Upper lobe of left lung (tissue), 6 donors: Measurements from ENCODE around the gene PBX2. TPM values are rescaled to one million over a fixed set of nuclear protein-coding genes. Genes with fewer than 3 reads are reported as not detected.

Experiments
- ATAC-seq, 2 donors: fragments of 200-7000 bp; cut with Tn5 transposase; one replicate each; pipeline ENCODE4 v1.9.1; 2022; ENCODE audit warnings: mild to moderate bottlenecking in 2 of 2, moderate library complexity in 2 of 2; ENCODE audit not compliant: low FRiP score in 2 of 2
- DNase-seq, 2 donors: peaks; one replicate each; pipeline ENCODE4 v3.0.0-alpha.2; 2019 to 2020
- H3K27ac ChIP-seq, 4 donors: fragments of 200-600 bp; sonication (generic); one replicate each; pipeline ENCODE4 v1.5.1; 2016 to 2019
- H3K27me3 ChIP-seq, 4 donors: fragments of 200-600 bp; sonication (generic); one replicate each; pipeline ENCODE4 v1.5.1; 2017 to 2019
- H3K36me3 ChIP-seq, 4 donors: fragments of 200-600 bp; sonication (generic); one replicate each; pipeline ENCODE4 v1.5.1; 2016 to 2019
- H3K4me1 ChIP-seq, 4 donors: fragments of 200-600 bp; sonication (generic); one replicate each; pipeline ENCODE4 v1.5.1; 2018 to 2019
- H3K4me3 ChIP-seq, 4 donors: fragments of 200-600 bp; sonication (generic); one replicate each; pipeline ENCODE4 v1.5.1; 2017 to 2019; ENCODE audit warnings: mild to moderate bottlenecking in 2 of 4, moderate library complexity in 1 of 4
- H3K9me3 ChIP-seq, 4 donors: fragments of 200-600 bp; sonication (generic); one replicate each; pipeline ENCODE4 v1.5.1; 2018 to 2019
- EP300 ChIP-seq, 4 donors: sonication (generic); formaldehyde crosslinking; IDR thresholded peaks; one replicate each; pipeline ENCODE4 v1.5.1; 2017; ENCODE audit warnings: antibody characterized with exemption in 4 of 4, control low read depth in 2 of 4
- POLR2A ChIP-seq, 4 donors: fragments of 450-650 bp; IDR thresholded peaks; one replicate each; pipeline ENCODE4 v1.5.1; 2016 to 2017; ENCODE audit warnings: antibody characterized with exemption in 4 of 4, mild to moderate bottlenecking in 2 of 4
- POLR2AphosphoS5 ChIP-seq, 2 donors: sonication (generic); formaldehyde crosslinking; IDR thresholded peaks; one replicate each; pipeline ENCODE4 v1.5.1; 2017; ENCODE audit warnings: antibody characterized with exemption in 2 of 2
- WGBS, 2 donors: methylation state at CpG; one replicate each; pipeline ENCODE4 v1.1.5; 2017 to 2018; 5-methylcytosine and 5-hydroxymethylcytosine counted together
- total RNA-seq, 6 donors: library from RNA; depleted of rRNA in 4 of 6; stranded (reverse); fragments of >200 nt in 4 of 6; gene quantifications; one replicate each; pipeline versions ENCODE4 v1.1.0 to v1.2.1, GENCODE V29; 2016 to 2021
- TF ChIP-seq, protein P1 (sequence below), 6 experiments: fragments of 450-650 bp in 4 of 6; fragments of 200-600 bp in 2 of 6; sonication (generic) in 2 of 6; IDR thresholded peaks; one replicate each; pipeline ENCODE4 v1.5.1; 2016 to 2019; ENCODE audit warnings: antibody characterized with exemption in 6 of 6
- donor health status: DM: no; HTN: no; CAD: no; lungs with moderate emphysema.
- donor health status: DM: no; HTN: yes; CAD: no; lungs with severe emphysema.

The PBX2 gene
- total RNA-seq, 6 donors from 2014 or later: 78.6 to 147 (median 93.4) TPM

DNA sequence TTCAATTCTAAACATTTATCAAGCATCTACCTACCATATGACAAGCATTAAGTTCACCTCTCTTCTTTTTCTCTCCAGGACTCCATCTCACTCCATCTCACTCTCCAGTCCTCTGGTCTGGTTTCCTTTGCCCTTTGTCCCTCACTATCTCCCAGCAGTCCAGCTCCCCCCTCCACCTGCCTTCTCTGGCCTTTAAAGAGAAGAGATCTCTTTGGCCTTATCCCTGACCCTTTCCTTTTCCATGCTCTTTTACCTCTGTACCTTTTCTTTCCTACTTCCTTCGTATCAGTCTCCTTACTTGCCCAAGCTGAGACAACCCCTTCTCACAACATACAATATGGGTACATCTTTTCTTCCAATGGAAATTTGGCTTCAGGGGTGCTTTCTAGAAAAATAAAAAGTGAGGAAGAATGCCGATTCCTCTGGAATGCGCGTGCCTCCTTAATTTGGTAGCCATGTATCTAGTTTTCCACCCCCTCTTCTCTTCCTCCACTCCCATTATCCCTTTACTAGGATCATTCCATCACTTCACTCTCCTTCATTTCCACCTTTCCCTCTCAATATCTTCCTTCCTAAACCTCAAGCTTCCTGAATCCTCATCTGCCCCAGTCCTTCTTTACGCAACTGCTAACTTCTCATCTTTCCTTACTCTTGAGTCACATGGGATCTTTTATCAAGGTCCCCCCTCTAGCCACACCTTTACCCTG is 13.4 kb downstream of the PBX2 start:
- peaks cover 37 to 57% (median 46%) of the 10 kb centered on the region in 4 donors for H3K4me1 ChIP-seq
- 31 to 37% methylated on average over 5 of the region's 5 CpGs for WGBS, 2 donors
- no peaks in the 10 kb centered on the region for H3K9me3 ChIP-seq
- H3K27ac ChIP-seq: peak overlapping the region; percentile 89 to 98 (median 96)
- H3K4me3 ChIP-seq: peak overlapping the region in 3 of 4 donors; percentile 80 to 86 (median 81)
- no peaks in the 10 kb centered on the region for H3K27me3 ChIP-seq
- H3K36me3 ChIP-seq: peaks cover 7 to 20% (median 13%) of the 10 kb centered on the region in 4 donors
- DNase-seq: no peak
- ATAC-seq: peak in 1 of 2 donors; percentile 0
- TF ChIP-seq POLR2AphosphoS5 (IDR thresholded peaks at IDR 0.05) (no peak), EP300 (IDR thresholded peaks at IDR 0.05) (no peak), POLR2A (IDR thresholded peaks at IDR 0.05) (no peak)
- TF ChIP-seq, protein P1, sequence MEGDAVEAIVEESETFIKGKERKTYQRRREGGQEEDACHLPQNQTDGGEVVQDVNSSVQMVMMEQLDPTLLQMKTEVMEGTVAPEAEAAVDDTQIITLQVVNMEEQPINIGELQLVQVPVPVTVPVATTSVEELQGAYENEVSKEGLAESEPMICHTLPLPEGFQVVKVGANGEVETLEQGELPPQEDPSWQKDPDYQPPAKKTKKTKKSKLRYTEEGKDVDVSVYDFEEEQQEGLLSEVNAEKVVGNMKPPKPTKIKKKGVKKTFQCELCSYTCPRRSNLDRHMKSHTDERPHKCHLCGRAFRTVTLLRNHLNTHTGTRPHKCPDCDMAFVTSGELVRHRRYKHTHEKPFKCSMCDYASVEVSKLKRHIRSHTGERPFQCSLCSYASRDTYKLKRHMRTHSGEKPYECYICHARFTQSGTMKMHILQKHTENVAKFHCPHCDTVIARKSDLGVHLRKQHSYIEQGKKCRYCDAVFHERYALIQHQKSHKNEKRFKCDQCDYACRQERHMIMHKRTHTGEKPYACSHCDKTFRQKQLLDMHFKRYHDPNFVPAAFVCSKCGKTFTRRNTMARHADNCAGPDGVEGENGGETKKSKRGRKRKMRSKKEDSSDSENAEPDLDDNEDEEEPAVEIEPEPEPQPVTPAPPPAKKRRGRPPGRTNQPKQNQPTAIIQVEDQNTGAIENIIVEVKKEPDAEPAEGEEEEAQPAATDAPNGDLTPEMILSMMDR (IDR thresholded peaks at IDR 0.05): no peak

DNA sequence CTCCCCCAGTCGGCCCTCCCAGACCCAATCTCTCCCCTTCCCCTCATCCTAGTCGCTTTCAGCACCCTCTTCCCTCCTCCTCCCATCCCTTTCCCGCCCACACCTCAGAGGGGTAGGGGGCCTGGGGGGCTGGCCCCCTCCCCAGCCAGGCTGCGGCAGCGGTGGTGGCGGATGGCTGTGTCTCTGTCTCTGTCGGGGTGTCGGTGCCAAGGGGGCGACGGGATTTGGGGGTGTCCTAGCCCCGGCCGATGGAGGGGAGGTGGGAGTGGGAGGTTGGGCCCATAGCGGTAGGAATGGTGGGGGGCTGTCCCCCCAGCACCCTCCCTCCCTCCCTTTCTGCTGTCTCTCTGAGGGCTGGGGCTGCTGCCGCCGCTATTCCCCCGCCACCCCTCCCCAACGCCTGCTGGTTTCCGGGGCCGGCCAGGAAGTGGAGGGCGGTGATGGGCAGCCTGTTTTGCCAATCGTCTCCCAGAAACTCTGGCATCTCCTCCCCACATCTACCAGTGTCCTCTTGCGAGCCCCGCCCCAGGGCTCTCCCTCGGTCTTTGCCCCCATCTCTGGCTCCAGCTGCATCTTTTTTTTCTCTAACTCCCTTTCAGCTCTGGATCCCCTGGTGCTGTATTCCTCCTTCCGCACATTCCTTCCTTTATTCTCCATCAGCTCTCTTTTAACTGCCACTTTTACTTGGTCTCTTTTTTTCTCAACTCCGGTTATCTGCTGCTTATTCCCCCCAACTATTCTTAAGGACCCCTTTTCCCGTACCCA is 14.1 kb downstream of the PBX2 start, which contains the start of gene AGPAT1:
Gene AGPAT1 (minus strand): TSS at position 374 of the 765 bp plus-strand sequence. CDS start 4,588 bp downstream, outside the sequence.
- no peaks in the 10 kb centered on the region for H3K27me3 ChIP-seq
- 1 to 2% methylated on average over 14 to 27 of the region's 27 CpGs for WGBS, 2 donors
- peaks cover 3 to 18% (median 11%) of the 10 kb centered on the region in 4 donors for H3K36me3 ChIP-seq
- peak; percentile 93 to 97 for DNase-seq
- TF ChIP-seq, protein P1 (IDR thresholded peaks at IDR 0.05): no peak
- TF ChIP-seq POLR2AphosphoS5 (IDR thresholded peaks at IDR 0.05) (peak; percentile 85 to 92), POLR2A (IDR thresholded peaks at IDR 0.05) (peak in 2 of 4 donors; percentile 64 to 76), EP300 (IDR thresholded peaks at IDR 0.05) (no peak)
- H3K9me3 ChIP-seq: no peaks in the 10 kb centered on the region
- H3K4me3 ChIP-seq: peak within 1 kb of the TSS; percentile 80 to 87 (median 84)
- ATAC-seq: peak; percentile 85 to 86
- H3K27ac ChIP-seq: peak within 1 kb of the TSS; percentile 89 to 98 (median 96)
- H3K4me1 ChIP-seq: peaks cover 37 to 56% (median 45%) of the 10 kb centered on the region in 4 donors

DNA sequence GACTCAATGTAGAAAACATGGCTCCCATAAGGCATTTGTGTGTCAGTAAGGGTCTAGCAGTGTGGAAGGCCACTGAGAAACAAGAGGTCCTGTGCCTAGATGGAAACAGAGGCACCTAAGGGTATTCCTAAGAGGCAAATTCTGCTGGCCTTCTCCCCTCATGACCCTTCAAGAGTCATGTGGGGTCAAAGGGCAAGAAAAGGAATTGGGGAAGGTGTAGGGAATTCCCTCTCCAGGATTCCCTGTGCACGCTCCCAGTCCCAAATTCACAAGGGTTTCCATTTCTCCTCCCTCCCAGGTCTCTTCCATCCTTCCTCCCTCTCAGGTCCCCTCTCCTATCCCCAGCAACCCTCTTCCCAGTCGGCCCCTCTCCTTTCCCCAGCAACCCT is 14.7 kb downstream of the PBX2 start:
- ATAC-seq: no peak
- peaks cover 37 to 53% (median 44%) of the 10 kb centered on the region in 4 donors for H3K4me1 ChIP-seq

DNA sequence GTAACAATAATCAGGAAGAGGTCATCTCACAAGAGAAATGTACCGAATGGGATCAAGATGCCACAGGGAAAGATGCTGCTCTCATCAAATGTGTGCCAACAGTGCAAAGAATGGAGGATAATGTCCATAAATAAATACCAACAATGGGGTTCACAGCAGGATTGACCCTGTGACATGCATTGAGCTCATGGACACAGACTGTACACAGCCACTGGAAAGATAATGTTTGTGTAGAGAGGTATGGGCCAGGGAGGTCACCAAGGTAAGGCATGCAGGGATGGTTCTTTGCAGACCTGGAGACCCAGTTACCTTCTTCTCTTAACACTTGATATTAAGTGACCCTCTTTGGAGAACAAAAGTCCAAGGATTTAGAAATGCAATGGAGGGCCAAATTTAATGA is 15.6 kb downstream of the PBX2 start:
- Histone ChIP-seq H3K4me1 (peaks cover 29 to 46% (median 37%) of the 10 kb centered on the region in 4 donors), H3K4me3 (peak overlapping the region in 1 of 4 donors; percentile 80), H3K9me3 (no peaks in the 10 kb centered on the region), H3K36me3 (peaks cover 0 to 20% (median 18%) of the 10 kb centered on the region in 4 donors), H3K27me3 (no peaks in the 10 kb centered on the region), H3K27ac (no peak overlapping the region)
- ATAC-seq: no peak
- TF ChIP-seq POLR2AphosphoS5 (IDR thresholded peaks at IDR 0.05) (no peak), POLR2A (IDR thresholded peaks at IDR 0.05) (no peak), EP300 (IDR thresholded peaks at IDR 0.05) (no peak)
- TF ChIP-seq, protein P1 (IDR thresholded peaks at IDR 0.05): no peak
- 79 to 84% methylated on average over 1 of the region's 1 CpG for WGBS, 2 donors
- DNase-seq: no peak

More for the DNA sequence above, 14.7 kb downstream of the PBX2 start:
- TF ChIP-seq POLR2A (IDR thresholded peaks at IDR 0.05) (no peak), EP300 (IDR thresholded peaks at IDR 0.05) (no peak), POLR2AphosphoS5 (IDR thresholded peaks at IDR 0.05) (no peak)
- TF ChIP-seq, protein P1 (IDR thresholded peaks at IDR 0.05): no peak
- Histone ChIP-seq H3K4me3 (peak overlapping the region; percentile 80 to 87 (median 84)), H3K36me3 (peaks cover 0 to 19% (median 11%) of the 10 kb centered on the region in 4 donors), H3K27me3 (no peaks in the 10 kb centered on the region), H3K9me3 (no peaks in the 10 kb centered on the region), H3K27ac (peak overlapping the region; percentile 89 to 98 (median 96))
- DNase-seq: no peak
- 8 to 20% methylated on average over 2 of the region's 2 CpGs for WGBS, 2 donors
